ENCODE data around the gene UBE3D.

GRCh38 chr6:82904860-82905259 lies 160.8 kb downstream of the UBE3D start:
- no peak for TF ChIP-seq EZH2 (IDR thresholded peaks at IDR 0.05)
- no peak for TF ChIP-seq POLR2AphosphoS5 (IDR thresholded peaks at IDR 0.05; ENCODE audit: borderline replicate concordance, low read depth, low read length)
